ENCODE results near the gene CCNQ.

Gene CCNQ

GRCh38 chrX:153549231-153549630 is 49.7 kb downstream of the CCNQ start:
- no peak overlapping the region for H3K27ac ChIP-seq
- TF ChIP-seq CTCF (conservative IDR thresholded peaks at IDR 0.05) (no peak), ZFX (IDR thresholded peaks at IDR 0.05) (no peak)

DNA sequence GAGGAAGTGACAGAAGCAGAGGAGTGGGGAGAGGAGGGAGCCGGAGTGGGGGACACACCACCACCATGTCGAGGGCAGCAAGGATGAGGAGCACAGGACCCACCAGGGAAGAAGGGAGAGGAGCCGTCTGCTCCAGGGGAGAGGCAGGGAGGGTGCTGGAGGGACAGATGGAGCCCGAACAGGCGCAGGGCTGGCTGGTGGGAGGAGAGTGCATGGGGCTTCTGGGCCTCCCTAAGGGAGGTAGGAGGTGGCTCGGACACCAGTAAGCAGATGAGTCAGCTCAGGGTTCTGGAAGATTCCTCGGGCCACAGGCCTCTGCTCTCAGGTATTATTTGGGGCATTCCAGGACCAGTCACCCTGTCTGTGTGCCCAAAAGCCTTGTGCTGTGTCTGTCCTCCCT is 51.7 kb downstream of the CCNQ start:
- no peak for TF ChIP-seq ZFX (IDR thresholded peaks at IDR 0.05)
- TF ChIP-seq CTCF (conservative IDR thresholded peaks at IDR 0.05) = no peak

DNA sequence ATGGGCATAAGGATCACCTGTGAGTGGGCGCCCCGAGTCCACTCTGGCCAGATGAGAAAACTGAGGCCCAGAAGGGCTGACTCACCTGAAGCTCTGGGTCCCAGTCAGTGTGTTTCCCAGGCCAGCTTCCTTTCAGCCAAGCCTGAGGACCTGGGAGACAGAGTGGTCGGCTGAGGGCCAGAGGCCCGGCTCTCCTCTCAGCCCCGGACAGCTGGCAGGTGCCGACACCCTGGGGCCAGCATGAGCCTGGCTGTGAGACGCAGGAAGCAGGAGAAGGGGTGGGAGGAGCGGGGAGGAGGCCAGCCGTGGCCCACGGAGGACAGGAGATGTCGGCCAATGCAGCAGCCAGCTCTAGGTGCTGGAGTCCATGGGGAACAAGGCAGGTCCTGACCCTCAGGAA is 52.6 kb downstream of the CCNQ start:
- TF ChIP-seq CTCF (conservative IDR thresholded peaks at IDR 0.05) = no peak
- TF ChIP-seq ZFX (IDR thresholded peaks at IDR 0.05) = no peak

More for the DNA sequence above, 51.7 kb downstream of the CCNQ start:
- no peak overlapping the region for H3K27ac ChIP-seq

DNA sequence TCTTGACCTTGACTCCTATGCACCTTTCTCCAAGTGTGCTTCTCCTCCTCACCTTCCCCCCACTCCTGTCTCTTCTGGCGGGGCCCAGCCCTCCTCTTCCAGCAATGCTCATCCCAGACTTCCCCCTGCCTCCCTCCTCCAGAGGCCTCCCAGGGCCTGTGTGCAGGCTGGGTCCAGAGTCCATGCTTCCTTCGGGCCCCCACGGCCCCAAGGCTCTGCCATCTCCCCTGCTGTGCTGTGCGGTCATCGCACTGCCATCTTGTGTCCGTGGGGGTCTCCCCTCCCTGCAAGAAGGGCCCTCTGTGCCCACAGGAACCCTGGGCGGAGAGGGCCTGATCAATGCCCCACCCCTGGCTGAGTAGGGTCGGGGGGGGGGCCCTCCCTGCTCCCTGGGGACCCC is 54.2 kb downstream of the CCNQ start:
- no peak overlapping the region for H3K27ac ChIP-seq
- TF ChIP-seq CTCF (conservative IDR thresholded peaks at IDR 0.05) = no peak
- no peak for TF ChIP-seq ZFX (IDR thresholded peaks at IDR 0.05)

More for the DNA sequence above, 52.6 kb downstream of the CCNQ start:
- H3K27ac ChIP-seq = no peak overlapping the region

GRCh38 chrX:153539979-153540358 is 59.0 kb downstream of the CCNQ start:
- H3K27ac ChIP-seq = no peak overlapping the region
- TF ChIP-seq CTCF (conservative IDR thresholded peaks at IDR 0.05) (no peak), ZFX (IDR thresholded peaks at IDR 0.05) (no peak)

DNA sequence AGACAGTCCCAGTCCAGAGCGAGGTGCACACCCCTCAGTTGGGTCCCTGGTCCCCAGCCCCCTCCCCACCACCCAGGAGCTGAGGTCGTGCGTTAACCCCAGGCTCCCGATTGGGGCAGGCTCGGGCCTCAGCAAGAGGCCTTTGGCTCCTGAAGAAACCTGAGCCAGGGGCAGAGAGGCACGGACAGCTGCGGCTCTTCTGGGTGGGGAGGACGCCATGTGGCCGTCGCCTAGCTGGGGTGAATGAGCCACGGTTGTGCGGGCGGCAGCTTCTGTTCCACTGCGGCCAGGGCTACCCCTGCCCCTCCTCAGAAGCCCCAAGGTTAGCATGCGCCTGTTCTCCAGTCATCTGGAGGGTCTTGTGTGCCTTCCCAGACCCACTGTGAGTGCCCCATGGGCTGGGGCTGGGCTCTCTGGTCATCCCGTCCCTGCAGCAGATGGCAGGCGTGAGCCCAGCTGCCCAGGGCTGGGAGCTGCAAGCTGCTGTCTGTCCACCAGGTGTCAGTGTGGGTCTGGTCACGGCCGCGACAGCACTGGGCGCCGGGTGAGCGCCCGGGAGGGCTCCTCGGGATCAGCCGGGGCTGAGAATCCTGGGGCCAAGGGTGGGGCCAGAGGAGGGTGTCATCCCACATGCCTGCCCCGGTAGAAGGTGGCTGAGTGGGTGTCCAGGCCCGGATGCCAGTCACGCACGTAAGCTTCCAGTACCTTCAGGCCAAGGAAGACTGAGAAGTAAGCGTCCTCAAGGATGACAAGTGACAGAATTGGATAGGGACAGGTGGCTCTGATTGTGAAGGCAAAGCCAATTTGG is 59.6 kb downstream of the CCNQ start:
- TF ChIP-seq ZFX (IDR thresholded peaks at IDR 0.05) = no peak
- TF ChIP-seq CTCF (conservative IDR thresholded peaks at IDR 0.05) = peak; percentile 90
- no peak overlapping the region for H3K27ac ChIP-seq

GRCh38 chrX:153538424-153538823 is 60.5 kb downstream of the CCNQ start:
- TF ChIP-seq CTCF (conservative IDR thresholded peaks at IDR 0.05) (no peak), ZFX (IDR thresholded peaks at IDR 0.05) (no peak)
- no peak overlapping the region for H3K27ac ChIP-seq
